Measurements from ENCODE around the gene NUP37.

The NUP37 gene

DNA sequence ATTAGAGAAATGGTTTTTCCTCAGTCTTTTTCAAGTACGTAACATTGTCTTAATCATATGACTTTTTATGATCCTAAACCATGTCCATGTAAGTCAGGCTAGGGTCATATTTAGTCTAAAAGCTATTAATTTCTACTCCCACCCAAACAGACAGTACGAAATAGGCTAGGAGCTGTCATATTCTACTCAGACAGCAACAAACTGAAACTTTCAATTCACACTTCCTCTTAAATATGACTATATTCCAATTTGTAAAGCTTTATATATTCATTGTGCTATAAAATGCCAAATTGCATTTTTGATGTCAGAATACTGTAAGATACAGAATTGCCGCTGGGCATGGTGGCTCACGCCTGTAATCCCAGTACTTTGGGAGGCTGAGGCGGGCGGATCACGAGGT lies 3.5 kb downstream of the NUP37 start (continued):
- TF ChIP-seq, protein P1, sequence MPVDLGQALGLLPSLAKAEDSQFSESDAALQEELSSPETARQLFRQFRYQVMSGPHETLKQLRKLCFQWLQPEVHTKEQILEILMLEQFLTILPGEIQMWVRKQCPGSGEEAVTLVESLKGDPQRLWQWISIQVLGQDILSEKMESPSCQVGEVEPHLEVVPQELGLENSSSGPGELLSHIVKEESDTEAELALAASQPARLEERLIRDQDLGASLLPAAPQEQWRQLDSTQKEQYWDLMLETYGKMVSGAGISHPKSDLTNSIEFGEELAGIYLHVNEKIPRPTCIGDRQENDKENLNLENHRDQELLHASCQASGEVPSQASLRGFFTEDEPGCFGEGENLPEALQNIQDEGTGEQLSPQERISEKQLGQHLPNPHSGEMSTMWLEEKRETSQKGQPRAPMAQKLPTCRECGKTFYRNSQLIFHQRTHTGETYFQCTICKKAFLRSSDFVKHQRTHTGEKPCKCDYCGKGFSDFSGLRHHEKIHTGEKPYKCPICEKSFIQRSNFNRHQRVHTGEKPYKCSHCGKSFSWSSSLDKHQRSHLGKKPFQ (tag by site-specific recombination; IDR thresholded peaks at IDR 0.05), result no peak
- TF ChIP-seq ZNF677 (tag by site-specific recombination; IDR thresholded peaks at IDR 0.05) (no peak), ZNF114 (tag by site-specific recombination; IDR thresholded peaks at IDR 0.05) (no peak), TRIM28 (IDR thresholded peaks at IDR 0.05; ENCODE audit: borderline replicate concordance, low read length) (no peak), SCRT2 (tag by site-specific recombination; IDR thresholded peaks at IDR 0.05) (no peak)

DNA sequence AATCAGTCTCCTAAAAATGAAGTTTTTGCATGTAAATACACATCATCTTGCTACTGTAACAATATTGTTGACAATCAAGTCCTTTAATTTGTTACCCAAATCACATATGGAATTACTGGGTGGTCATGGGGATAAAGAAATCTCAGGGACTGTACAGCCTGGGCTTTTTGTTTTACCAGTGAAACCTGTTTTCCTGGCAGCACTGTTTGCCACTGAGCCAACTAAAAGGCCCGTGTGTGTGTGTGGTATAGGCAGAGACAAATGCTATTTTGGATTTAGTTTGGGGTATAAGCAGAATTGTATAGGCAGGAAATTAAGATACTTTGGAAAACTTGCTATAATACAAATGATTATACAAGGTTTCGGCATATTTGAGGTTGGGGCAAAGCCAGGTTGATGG lies 5.7 kb downstream of the NUP37 start:
- TF ChIP-seq GLIS1 (tag by site-specific recombination; IDR thresholded peaks at IDR 0.05) (no peak), ZNF23 (tag by site-specific recombination; IDR thresholded peaks at IDR 0.05; ENCODE audit: borderline replicate concordance) (no peak), ZBTB20 (tag by site-specific recombination; IDR thresholded peaks at IDR 0.05) (no peak), TRIM28 (IDR thresholded peaks at IDR 0.05; ENCODE audit: borderline replicate concordance, low read length) (no peak), ZNF350 (tag by site-specific recombination; IDR thresholded peaks at IDR 0.05) (no peak), ZNF555 (tag by site-specific recombination; conservative IDR thresholded peaks at IDR 0.05) (no peak), KLF16 (tag by site-specific recombination; IDR thresholded peaks at IDR 0.05) (no peak)
- peaks cover 47 to 79% of the 10 kb centered on the region in 2 experiments for H3K36me3 ChIP-seq (ENCODE audit: control insufficient read depth in 2 of 2, insufficient read depth in 1 of 2, low read length in 2 of 2)
- CTCF ChIA-PET, result no interaction called here

DNA sequence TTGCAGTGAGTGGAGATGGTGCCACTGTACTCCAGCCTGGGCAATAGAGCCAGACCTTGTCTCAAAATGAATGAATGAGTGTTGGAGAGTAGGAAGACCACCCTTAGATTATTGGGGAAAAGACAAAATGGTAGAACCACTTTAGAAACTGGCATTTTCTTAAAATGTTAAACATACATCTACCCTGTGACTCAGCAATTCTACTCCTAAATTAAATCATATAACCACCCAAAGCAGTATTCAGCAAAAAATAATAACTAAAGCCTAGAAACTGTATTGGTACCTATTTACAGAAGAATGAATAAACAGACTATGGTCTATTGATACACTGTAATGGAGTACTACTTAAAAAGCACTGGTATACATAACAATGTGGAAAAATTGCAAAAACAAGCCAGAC lies 9.1 kb downstream of the NUP37 start:
- TF ChIP-seq ZNF426 (tag by site-specific recombination; IDR thresholded peaks at IDR 0.05), result no peak
- no peak for TF ChIP-seq ZNF514 (tag by site-specific recombination; IDR thresholded peaks at IDR 0.05)
- TF ChIP-seq, protein P2, sequence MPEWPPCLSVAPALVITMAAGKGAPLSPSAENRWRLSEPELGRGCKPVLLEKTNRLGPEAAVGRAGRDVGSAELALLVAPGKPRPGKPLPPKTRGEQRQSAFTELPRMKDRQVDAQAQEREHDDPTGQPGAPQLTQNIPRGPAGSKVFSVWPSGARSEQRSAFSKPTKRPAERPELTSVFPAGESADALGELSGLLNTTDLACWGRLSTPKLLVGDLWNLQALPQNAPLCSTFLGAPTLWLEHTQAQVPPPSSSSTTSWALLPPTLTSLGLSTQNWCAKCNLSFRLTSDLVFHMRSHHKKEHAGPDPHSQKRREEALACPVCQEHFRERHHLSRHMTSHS (tag by site-specific recombination; IDR thresholded peaks at IDR 0.05), result no peak
- no peak for TF ChIP-seq PRDM1 (tag by site-specific recombination; IDR thresholded peaks at IDR 0.05)
- TF ChIP-seq, protein P3, sequence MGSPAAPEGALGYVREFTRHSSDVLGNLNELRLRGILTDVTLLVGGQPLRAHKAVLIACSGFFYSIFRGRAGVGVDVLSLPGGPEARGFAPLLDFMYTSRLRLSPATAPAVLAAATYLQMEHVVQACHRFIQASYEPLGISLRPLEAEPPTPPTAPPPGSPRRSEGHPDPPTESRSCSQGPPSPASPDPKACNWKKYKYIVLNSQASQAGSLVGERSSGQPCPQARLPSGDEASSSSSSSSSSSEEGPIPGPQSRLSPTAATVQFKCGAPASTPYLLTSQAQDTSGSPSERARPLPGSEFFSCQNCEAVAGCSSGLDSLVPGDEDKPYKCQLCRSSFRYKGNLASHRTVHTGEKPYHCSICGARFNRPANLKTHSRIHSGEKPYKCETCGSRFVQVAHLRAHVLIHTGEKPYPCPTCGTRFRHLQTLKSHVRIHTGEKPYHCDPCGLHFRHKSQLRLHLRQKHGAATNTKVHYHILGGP (tag by site-specific recombination; IDR thresholded peaks at IDR 0.05), result no peak
- no peak for TF ChIP-seq OVOL3 (tag by site-specific recombination; IDR thresholded peaks at IDR 0.05)
- TF ChIP-seq ZNF654 (tag by site-specific recombination; IDR thresholded peaks at IDR 0.05; ENCODE audit: low read depth), result no peak
- no peak for TF ChIP-seq ZNF239 (tag by site-specific recombination; IDR thresholded peaks at IDR 0.05)
- TF ChIP-seq KLF1 (tag by site-specific recombination; IDR thresholded peaks at IDR 0.05), result no peak
- no peak for TF ChIP-seq ZEB2 (tag by site-specific recombination; IDR thresholded peaks at IDR 0.05)
- TF ChIP-seq ZNF549 (tag by site-specific recombination; IDR thresholded peaks at IDR 0.05), result no peak
- TF ChIP-seq, protein P4, sequence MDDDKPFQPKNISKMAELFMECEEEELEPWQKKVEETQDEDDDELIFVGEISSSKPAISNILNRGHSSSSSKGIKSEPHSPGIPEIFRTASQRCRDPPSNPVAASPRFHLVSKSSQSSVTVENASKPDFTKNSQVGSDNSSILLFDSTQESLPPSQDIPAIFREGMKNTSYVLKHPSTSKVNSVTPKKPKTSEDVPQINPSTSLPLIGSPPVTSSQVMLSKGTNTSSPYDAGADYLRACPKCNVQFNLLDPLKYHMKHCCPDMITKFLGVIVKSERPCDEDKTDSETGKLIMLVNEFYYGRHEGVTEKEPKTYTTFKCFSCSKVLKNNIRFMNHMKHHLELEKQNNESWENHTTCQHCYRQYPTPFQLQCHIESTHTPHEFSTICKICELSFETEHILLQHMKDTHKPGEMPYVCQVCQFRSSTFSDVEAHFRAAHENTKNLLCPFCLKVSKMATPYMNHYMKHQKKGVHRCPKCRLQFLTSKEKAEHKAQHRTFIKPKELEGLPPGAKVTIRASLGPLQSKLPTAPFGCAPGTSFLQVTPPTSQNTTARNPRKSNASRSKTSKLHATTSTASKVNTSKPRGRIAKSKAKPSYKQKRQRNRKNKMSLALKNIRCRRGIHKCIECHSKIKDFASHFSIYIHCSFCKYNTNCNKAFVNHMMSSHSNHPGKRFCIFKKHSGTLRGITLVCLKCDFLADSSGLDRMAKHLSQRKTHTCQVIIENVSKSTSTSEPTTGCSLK (tag by site-specific recombination; IDR thresholded peaks at IDR 0.05), result no peak
- TF ChIP-seq, protein P5, sequence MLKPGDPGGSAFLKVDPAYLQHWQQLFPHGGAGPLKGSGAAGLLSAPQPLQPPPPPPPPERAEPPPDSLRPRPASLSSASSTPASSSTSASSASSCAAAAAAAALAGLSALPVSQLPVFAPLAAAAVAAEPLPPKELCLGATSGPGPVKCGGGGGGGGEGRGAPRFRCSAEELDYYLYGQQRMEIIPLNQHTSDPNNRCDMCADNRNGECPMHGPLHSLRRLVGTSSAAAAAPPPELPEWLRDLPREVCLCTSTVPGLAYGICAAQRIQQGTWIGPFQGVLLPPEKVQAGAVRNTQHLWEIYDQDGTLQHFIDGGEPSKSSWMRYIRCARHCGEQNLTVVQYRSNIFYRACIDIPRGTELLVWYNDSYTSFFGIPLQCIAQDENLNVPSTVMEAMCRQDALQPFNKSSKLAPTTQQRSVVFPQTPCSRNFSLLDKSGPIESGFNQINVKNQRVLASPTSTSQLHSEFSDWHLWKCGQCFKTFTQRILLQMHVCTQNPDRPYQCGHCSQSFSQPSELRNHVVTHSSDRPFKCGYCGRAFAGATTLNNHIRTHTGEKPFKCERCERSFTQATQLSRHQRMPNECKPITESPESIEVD (tag by site-specific recombination; IDR thresholded peaks at IDR 0.05), result no peak
- TF ChIP-seq ZNF221 (tag by site-specific recombination; IDR thresholded peaks at IDR 0.05; ENCODE audit: borderline replicate concordance), result no peak
- TF ChIP-seq, protein P6, sequence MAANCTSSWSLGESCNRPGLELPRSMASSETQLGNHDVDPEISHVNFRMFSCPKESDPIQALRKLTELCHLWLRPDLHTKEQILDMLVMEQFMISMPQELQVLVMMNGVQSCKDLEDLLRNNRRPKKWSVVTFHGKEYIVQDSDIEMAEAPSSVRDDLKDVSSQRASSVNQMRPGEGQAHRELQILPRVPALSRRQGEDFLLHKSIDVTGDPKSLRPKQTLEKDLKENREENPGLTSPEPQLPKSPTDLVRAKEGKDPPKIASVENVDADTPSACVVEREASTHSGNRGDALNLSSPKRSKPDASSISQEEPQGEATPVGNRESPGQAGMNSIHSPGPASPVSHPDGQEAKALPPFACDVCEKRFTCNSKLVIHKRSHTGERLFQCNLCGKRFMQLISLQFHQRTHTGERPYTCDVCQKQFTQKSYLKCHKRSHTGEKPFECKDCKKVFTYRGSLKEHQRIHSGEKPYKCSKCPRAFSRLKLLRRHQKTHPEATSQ (tag by site-specific recombination; IDR thresholded peaks at IDR 0.05), result no peak
- Histone ChIP-seq H3K4me3 (ENCODE audit: low read depth, low read length) (no peak overlapping the region), H3K4me1 (ENCODE audit: control insufficient read depth, insufficient read depth, low read length) (no peaks in the 10 kb centered on the region), H3K27ac (ENCODE audit: extremely low read depth, low read depth, low read length) (no peak overlapping the region), H3K9me3 (ENCODE audit: control insufficient read depth, insufficient read depth, low read depth, low read length) (no peaks in the 10 kb centered on the region), H3K36me3 (ENCODE audit: control insufficient read depth in 2 of 2, insufficient read depth in 1 of 2, low read length in 2 of 2) (peaks cover 30 to 84% of the 10 kb centered on the region in 2 experiments)
- CTCF ChIA-PET, result no interaction called here
- POLR2A ChIA-PET, result interaction anchor here (1.4 kb wide), 1 partner anchor 9 kb away, joined by 3 read pairs; the partner anchor contains the start of genes NUP37 and PARPBP

More for the DNA sequence above, 5.7 kb downstream of the NUP37 start:
- Histone ChIP-seq H3K9me3 (ENCODE audit: control insufficient read depth, insufficient read depth, low read depth, low read length) (no peaks in the 10 kb centered on the region), H3K27ac (ENCODE audit: extremely low read depth, low read depth, low read length) (no peak overlapping the region), H3K4me1 (ENCODE audit: control insufficient read depth, insufficient read depth, low read length) (no peaks in the 10 kb centered on the region), H3K4me3 (ENCODE audit: low read depth, low read length) (no peak overlapping the region)
- POLR2A ChIA-PET, result no interaction called here
